HEK293 (cell line): Measurements from ENCODE around the gene RABAC1.
A peak's percentile ranks its signal among the peaks of the same experiment; 100 is the strongest.

Experiments used
- BCL11B ChIP-seq: fragments of 450-650 bp; formaldehyde crosslinking; IDR thresholded peaks from 2 replicates; pipeline ENCODE4 v1.5.1; 2016; ENCODE audit warnings: low read depth, missing biosample characterization, missing genetic modification characterization
- CTCF ChIP-seq: fragments of 450-650 bp; formaldehyde crosslinking; IDR thresholded peaks from 2 replicates; pipeline ENCODE4 v1.5.1; 2016; ENCODE audit warnings: missing biosample characterization, missing genetic modification characterization
- GLI2 ChIP-seq: fragments of 450-650 bp; formaldehyde crosslinking; IDR thresholded peaks from 2 replicates; pipeline ENCODE4; 2017; ENCODE audit warnings: missing biosample characterization, missing genetic modification characterization, low read depth, borderline replicate concordance
- HOXA7 ChIP-seq: sonication (generic); formaldehyde crosslinking; IDR thresholded peaks from 2 replicates; pipeline ENCODE4 v1.8.1; 2022; ENCODE audit warnings: missing genetic modification reagents, borderline replicate concordance
- PRDM1 ChIP-seq: fragments of 450-650 bp; formaldehyde crosslinking; IDR thresholded peaks from 2 replicates; pipeline ENCODE4; 2016; ENCODE audit warnings: missing biosample characterization, missing genetic modification characterization
- REPIN1 ChIP-seq: fragments of 450-650 bp; formaldehyde crosslinking; IDR thresholded peaks from 2 replicates; pipeline ENCODE4 v1.5.1; 2017; ENCODE audit warnings: missing biosample characterization, missing genetic modification characterization, low read depth
- SP2 ChIP-seq: fragments of 450-650 bp; formaldehyde crosslinking; IDR thresholded peaks from 2 replicates; pipeline ENCODE4 v1.5.1; 2016; ENCODE audit warnings: missing biosample characterization, missing genetic modification characterization
- YY1 ChIP-seq: fragments of 450-650 bp; formaldehyde crosslinking; IDR thresholded peaks from 2 replicates; pipeline ENCODE4 v1.5.1; 2018; ENCODE audit warnings: missing biosample characterization, missing genetic modification characterization
- ZBTB10 ChIP-seq: fragments of 450-650 bp; formaldehyde crosslinking; IDR thresholded peaks from 2 replicates; pipeline ENCODE4 v1.5.1; 2016; ENCODE audit warnings: missing biosample characterization, missing genetic modification characterization
- ZEB2 ChIP-seq: fragments of 450-650 bp; formaldehyde crosslinking; IDR thresholded peaks from 2 replicates; pipeline ENCODE4 v1.5.1; 2016; ENCODE audit warnings: missing biosample characterization, missing genetic modification characterization
- ZNF112 ChIP-seq: fragments of 450-650 bp; formaldehyde crosslinking; IDR thresholded peaks from 2 replicates; pipeline ENCODE4 v1.5.0; 2017; ENCODE audit warnings: missing biosample characterization, missing genetic modification characterization
- ZNF133 ChIP-seq: fragments of 450-650 bp; formaldehyde crosslinking; IDR thresholded peaks from 2 replicates; pipeline ENCODE4 v1.5.1; 2016; ENCODE audit warnings: missing biosample characterization, missing genetic modification characterization
- ZNF621 ChIP-seq: fragments of 450-650 bp; formaldehyde crosslinking; IDR thresholded peaks from 2 replicates; pipeline ENCODE4 v1.5.1; 2017; ENCODE audit warnings: missing biosample characterization, missing genetic modification characterization
- ZNF785 ChIP-seq: fragments of 450-650 bp; formaldehyde crosslinking; IDR thresholded peaks from 2 replicates; pipeline ENCODE4 v1.5.1; 2016; ENCODE audit warnings: missing biosample characterization, missing genetic modification characterization

GRCh38 chr19:41926763-41927496 lies 32.2 kb downstream of the RABAC1 start:
- TF ChIP-seq ZEB2 (tag by site-specific recombination), result no peak; the same call in 1 of the 2 replicates
- no peak for TF ChIP-seq PRDM1 (tag by site-specific recombination)
- TF ChIP-seq ZBTB10 (tag by site-specific recombination), result no peak; the same call in 1 of the 2 replicates
- TF ChIP-seq CTCF (tag by site-specific recombination), result no peak
- no peak for TF ChIP-seq HOXA7
- no peak for TF ChIP-seq ZNF133 (tag by site-specific recombination)
- TF ChIP-seq ZNF785 (tag by site-specific recombination), result no peak
- TF ChIP-seq ZNF112 (tag by site-specific recombination), result no peak
- TF ChIP-seq SP2, result no peak
- TF ChIP-seq ZNF621 (tag by site-specific recombination), result no peak
- no peak for TF ChIP-seq YY1 (tag by site-specific recombination)
- TF ChIP-seq GLI2 (tag by site-specific recombination), result no peak
- no peak for TF ChIP-seq REPIN1
- TF ChIP-seq BCL11B (tag by site-specific recombination), result peak; percentile 13; the same call in 1 of the 2 replicates
